Endodermal cell (in vitro differentiated cells): Measurements from ENCODE around the gene RIN3. TPM values are rescaled to one million over a fixed set of nuclear protein-coding genes. Genes with fewer than 3 reads are reported as not detected.

Source experiments
- DNase-seq: peaks from one replicate; pipeline ENCODE4 v3.0.0-alpha.2; 2017
- H3K27ac ChIP-seq: 2 replicates; pipeline ENCODE4 v1.5.1; 2013; ENCODE audit warnings: mild to moderate bottlenecking, low read depth, low read length, moderate library complexity
- H3K27me3 ChIP-seq: 2 replicates; pipeline ENCODE4 v1.6.1; 2013; ENCODE audit warnings: mild to moderate bottlenecking, low read length, moderate library complexity; ENCODE audit not compliant: insufficient read depth, control insufficient read depth, poor library complexity, severe bottlenecking
- H3K36me3 ChIP-seq: 2 replicates; pipeline ENCODE4 v1.7.0; 2013; ENCODE audit warnings: mild to moderate bottlenecking, low read length, moderate library complexity; ENCODE audit not compliant: control insufficient read depth, insufficient read depth
- H3K4me1 ChIP-seq: one replicate; pipeline ENCODE4 v1.7.0; 2013; ENCODE audit warnings: low read length; ENCODE audit not compliant: control insufficient read depth, insufficient read depth
- H3K4me3 ChIP-seq: 2 replicates; pipeline ENCODE4 v1.5.1; 2013; ENCODE audit warnings: mild to moderate bottlenecking, low read length, moderate library complexity
- H3K9ac ChIP-seq: 2 replicates; pipeline ENCODE4 v1.6.1; 2013; ENCODE audit warnings: mild to moderate bottlenecking, low read length, moderate library complexity; ENCODE audit not compliant: poor library complexity, severe bottlenecking; ENCODE audit errors: extremely low read depth
- H3K9me3 ChIP-seq: 2 replicates; pipeline ENCODE4 v1.6.1; 2013; ENCODE audit warnings: mild to moderate bottlenecking, low read length, moderate library complexity; ENCODE audit not compliant: control insufficient read depth
- H3K27ac Mint-ChIP-seq: 2 replicates; pipeline ENCODE4 v1.8.0; 2020; ENCODE audit warnings: mixed read lengths
- H3K27me3 Mint-ChIP-seq: 2 replicates; pipeline ENCODE4 v1.8.0; 2021; ENCODE audit warnings: mild to moderate bottlenecking, mixed read lengths; ENCODE audit not compliant: insufficient read depth
- H3K36me3 Mint-ChIP-seq: 2 replicates; pipeline ENCODE4 v1.8.0; 2020; ENCODE audit warnings: low read depth, mixed read lengths
- H3K4me1 Mint-ChIP-seq: 2 replicates; pipeline ENCODE4 v1.8.0; 2020; ENCODE audit warnings: mixed read lengths
- H3K4me3 Mint-ChIP-seq: 2 replicates; pipeline ENCODE4 v1.8.0; 2020; ENCODE audit warnings: mild to moderate bottlenecking, moderate library complexity, mixed read lengths
- H3K9me3 Mint-ChIP-seq: 2 replicates; pipeline ENCODE4 v1.8.0; 2020; ENCODE audit warnings: mild to moderate bottlenecking, mixed read lengths
- WGBS, 2 experiments: methylation state at CpG; one replicate each; pipeline versions ENCODE4 v1.1.5 to v1.1.7; 2013; ENCODE audit warnings: missing lambda C conversion rate in 2 of 2, mixed read lengths in 1 of 2; ENCODE audit not compliant: insufficient coverage in 1 of 2, insufficient read length in 1 of 2; 5-methylcytosine and 5-hydroxymethylcytosine counted together
- total RNA-seq, 2 donors: library from RNA; stranded (reverse); fragmentation: NEBNext Ultra II Directional in 1 of 2; extraction: Animal tissue kit (Norgen Biotek cat#: 25700) in 1 of 2; gene quantifications; 2 replicates in 1 of 2; 3 replicates in 1 of 2; pipeline ENCODE4 v1.2.1, GENCODE V29; 2021
- TF ChIP-seq, protein P1 (sequence below): fragments of 200-600 bp; sonication (generic); conservative IDR thresholded peaks from 2 replicates; pipeline ENCODE4 v1.5.0; 2021; ENCODE audit warnings: antibody characterized with exemption, mild to moderate bottlenecking

Gene RIN3
- total RNA-seq, 2 donors from 2014 or later: 5.2 to 6.0 TPM

DNA sequence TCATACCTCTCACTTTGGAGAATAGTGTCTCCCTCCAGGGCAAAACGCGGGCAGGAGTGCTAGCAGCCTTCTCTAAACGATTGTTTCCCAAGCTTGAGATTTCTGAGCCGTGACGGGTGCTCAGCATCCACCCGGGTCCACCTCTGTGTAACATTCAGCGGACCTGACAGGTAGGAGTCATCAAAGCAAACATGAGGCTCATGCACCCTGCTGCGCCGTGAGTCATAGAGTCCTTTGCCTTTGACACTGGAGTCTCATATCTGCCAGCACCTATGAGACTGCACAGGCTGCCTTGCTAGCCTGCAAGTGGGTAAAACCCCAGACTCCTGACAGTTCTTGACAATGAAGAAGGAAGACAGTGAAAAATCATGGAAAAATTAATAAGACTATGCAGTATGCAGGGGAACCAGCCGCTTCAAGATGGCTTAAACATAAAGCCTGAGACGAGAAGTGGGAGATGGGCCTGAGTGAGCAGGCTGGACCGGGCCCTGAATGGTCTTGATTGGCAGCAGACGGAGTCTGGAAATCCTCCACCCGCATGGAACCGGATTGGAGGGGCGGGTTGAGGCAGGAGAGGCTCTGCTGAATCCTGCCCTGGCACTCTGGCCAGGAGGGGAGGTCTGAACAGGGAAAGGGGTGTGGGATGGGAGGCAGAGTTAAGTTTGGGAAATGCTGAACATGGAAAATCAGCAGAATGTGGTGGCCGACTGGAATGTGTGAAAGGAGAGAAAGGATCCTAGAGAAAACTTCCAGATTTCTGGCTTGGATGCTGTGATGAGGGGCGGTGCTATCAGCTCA is 180.6 kb downstream of the RIN3 start:
- TF ChIP-seq, protein P1, sequence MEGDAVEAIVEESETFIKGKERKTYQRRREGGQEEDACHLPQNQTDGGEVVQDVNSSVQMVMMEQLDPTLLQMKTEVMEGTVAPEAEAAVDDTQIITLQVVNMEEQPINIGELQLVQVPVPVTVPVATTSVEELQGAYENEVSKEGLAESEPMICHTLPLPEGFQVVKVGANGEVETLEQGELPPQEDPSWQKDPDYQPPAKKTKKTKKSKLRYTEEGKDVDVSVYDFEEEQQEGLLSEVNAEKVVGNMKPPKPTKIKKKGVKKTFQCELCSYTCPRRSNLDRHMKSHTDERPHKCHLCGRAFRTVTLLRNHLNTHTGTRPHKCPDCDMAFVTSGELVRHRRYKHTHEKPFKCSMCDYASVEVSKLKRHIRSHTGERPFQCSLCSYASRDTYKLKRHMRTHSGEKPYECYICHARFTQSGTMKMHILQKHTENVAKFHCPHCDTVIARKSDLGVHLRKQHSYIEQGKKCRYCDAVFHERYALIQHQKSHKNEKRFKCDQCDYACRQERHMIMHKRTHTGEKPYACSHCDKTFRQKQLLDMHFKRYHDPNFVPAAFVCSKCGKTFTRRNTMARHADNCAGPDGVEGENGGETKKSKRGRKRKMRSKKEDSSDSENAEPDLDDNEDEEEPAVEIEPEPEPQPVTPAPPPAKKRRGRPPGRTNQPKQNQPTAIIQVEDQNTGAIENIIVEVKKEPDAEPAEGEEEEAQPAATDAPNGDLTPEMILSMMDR: no peak
- peaks cover 11% of the 10 kb centered on the region for H3K27me3 ChIP-seq
- Mint-ChIP-seq H3K4me1 (no peaks in the 10 kb centered on the region), H3K9me3 (no peaks in the 10 kb centered on the region), H3K4me3 (no peak overlapping the region), H3K27me3 (peaks cover 24% of the 10 kb centered on the region), H3K27ac (no peak overlapping the region), H3K36me3 (no peaks in the 10 kb centered on the region)
- H3K27ac ChIP-seq: no peak overlapping the region
- WGBS, 2 experiments: 89 to 95% methylated on average over 18 of the region's 18 CpGs
- H3K36me3 ChIP-seq: no peaks in the 10 kb centered on the region
- DNase-seq: no peak
- no peaks in the 10 kb centered on the region for H3K4me1 ChIP-seq
- no peak overlapping the region for H3K9ac ChIP-seq
- H3K4me3 ChIP-seq: no peak overlapping the region
- H3K9me3 ChIP-seq: no peaks in the 10 kb centered on the region

DNA sequence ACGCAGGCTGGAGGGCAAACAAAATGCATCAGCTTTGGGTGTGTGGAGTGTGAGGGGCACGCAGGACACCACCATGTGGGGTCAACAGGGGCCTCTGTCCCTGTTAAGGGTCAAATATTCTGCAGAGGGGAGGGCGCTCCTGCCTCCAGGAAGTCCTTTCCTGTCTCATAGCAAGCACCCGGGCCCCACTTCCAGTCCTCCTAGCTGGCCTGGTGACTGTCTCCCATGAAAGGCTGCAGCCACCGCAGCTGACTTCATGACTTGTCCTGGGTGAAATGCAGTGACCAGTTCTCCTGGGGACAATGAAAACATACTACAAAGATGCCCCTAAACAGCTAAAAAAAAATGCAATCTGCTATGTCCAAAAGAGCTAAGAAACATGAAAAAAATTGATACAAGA is 181.2 kb downstream of the RIN3 start:
- Histone ChIP-seq H3K9ac (no peak overlapping the region), H3K4me1 (no peaks in the 10 kb centered on the region), H3K27ac (no peak overlapping the region), H3K9me3 (no peaks in the 10 kb centered on the region), H3K4me3 (no peak overlapping the region), H3K36me3 (no peaks in the 10 kb centered on the region), H3K27me3 (peaks cover 8% of the 10 kb centered on the region)
- H3K27ac Mint-ChIP-seq: no peak overlapping the region
- no peaks in the 10 kb centered on the region for H3K36me3 Mint-ChIP-seq
- H3K27me3 Mint-ChIP-seq: peaks cover 24% of the 10 kb centered on the region
- no peak overlapping the region for H3K4me3 Mint-ChIP-seq
- WGBS, 2 experiments: 74 to 81% methylated on average over 5 of the region's 5 CpGs
- TF ChIP-seq, protein P1: no peak
- H3K9me3 Mint-ChIP-seq: no peaks in the 10 kb centered on the region
- no peak for DNase-seq
- H3K4me1 Mint-ChIP-seq: no peaks in the 10 kb centered on the region

DNA sequence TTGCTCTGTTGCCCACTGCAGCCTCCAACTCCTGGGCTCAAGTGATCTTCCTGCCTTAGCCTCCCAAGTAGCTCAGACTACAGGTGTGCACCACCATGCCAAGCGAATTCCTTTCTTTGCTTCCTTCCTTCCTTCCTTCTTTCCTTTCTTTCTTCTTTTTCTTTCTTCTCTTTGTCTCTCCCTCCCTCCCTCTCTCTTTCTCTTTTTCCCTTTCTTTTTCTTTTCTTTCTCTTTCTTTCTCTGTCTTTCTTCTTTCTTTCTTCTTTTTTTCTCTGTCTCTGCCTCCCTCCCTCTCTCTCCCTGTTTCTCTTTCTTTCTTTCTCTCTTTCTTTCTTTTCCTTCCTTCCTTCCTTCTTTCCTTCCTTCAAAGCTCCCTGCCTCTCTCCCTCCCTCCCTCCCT is 182.0 kb downstream of the RIN3 start:
- no peak overlapping the region for H3K4me3 ChIP-seq
- no peaks in the 10 kb centered on the region for H3K4me1 Mint-ChIP-seq
- no peak for DNase-seq
- no peaks in the 10 kb centered on the region for H3K9me3 ChIP-seq
- 86 to 89% methylated on average over 1 of the region's 1 CpG for WGBS, 2 experiments
- peaks cover 24% of the 10 kb centered on the region for H3K27me3 Mint-ChIP-seq
- peaks cover 8% of the 10 kb centered on the region for H3K27me3 ChIP-seq
- H3K36me3 Mint-ChIP-seq: no peaks in the 10 kb centered on the region
- no peak overlapping the region for H3K4me3 Mint-ChIP-seq
- no peaks in the 10 kb centered on the region for H3K36me3 ChIP-seq
- H3K9ac ChIP-seq: no peak overlapping the region
- no peaks in the 10 kb centered on the region for H3K9me3 Mint-ChIP-seq
- H3K27ac ChIP-seq: no peak overlapping the region
- H3K4me1 ChIP-seq: no peaks in the 10 kb centered on the region
- no peak overlapping the region for H3K27ac Mint-ChIP-seq
- TF ChIP-seq, protein P1: no peak
